Loucy (cell line): ENCODE results near the gene TMEM97.

ENCODE experiments used
- H2AFZ ChIP-seq: fragments of 200-600 bp; sonication (generic); 2 replicates; pipeline ENCODE4 v1.6.0; 2016; ENCODE audit warnings: antibody characterized with exemption, mild to moderate bottlenecking, low read length, moderate library complexity
- H3F3A ChIP-seq: fragments of 200-600 bp; 2 replicates; pipeline ENCODE4 v1.6.0; 2016; ENCODE audit warnings: antibody characterized with exemption, low read depth, mild to moderate bottlenecking
- H3K27me3 ChIP-seq: fragments of 200-600 bp; sonication (generic); 2 replicates; pipeline ENCODE4 v1.6.1; 2014; ENCODE audit warnings: low read length, mild to moderate bottlenecking; ENCODE audit not compliant: insufficient read depth, poor library complexity, severe bottlenecking
- H3K36me3 ChIP-seq: fragments of 200-600 bp; sonication (generic); 2 replicates; pipeline ENCODE4 v1.6.1; 2016; ENCODE audit warnings: low read length; ENCODE audit not compliant: insufficient read depth
- H3K4me1 ChIP-seq: fragments of 200-600 bp; sonication (generic); 2 replicates; pipeline ENCODE4 v1.5.1; 2014; ENCODE audit warnings: low read length, mild to moderate bottlenecking; ENCODE audit not compliant: insufficient read depth, poor library complexity, severe bottlenecking
- H3K4me2 ChIP-seq: fragments of 200-600 bp; sonication (generic); 2 replicates; pipeline ENCODE4 v1.6.0; 2014; ENCODE audit warnings: antibody characterized with exemption, low read length, low read depth, mild to moderate bottlenecking; ENCODE audit not compliant: poor library complexity, severe bottlenecking
- H3K4me3 ChIP-seq: fragments of 200-600 bp; sonication (generic); 2 replicates; pipeline ENCODE4 v1.5.1; 2014; ENCODE audit warnings: low read length, mild to moderate bottlenecking, mixed read lengths; ENCODE audit not compliant: poor library complexity, severe bottlenecking
- H3K79me2 ChIP-seq: fragments of 200-600 bp; sonication (generic); 2 replicates; pipeline ENCODE4 v1.6.1; 2014; ENCODE audit warnings: low read length; ENCODE audit not compliant: insufficient read depth
- H3K9ac ChIP-seq: fragments of 200-600 bp; sonication (generic); 2 replicates; pipeline ENCODE4 v1.6.0; 2014; ENCODE audit warnings: mild to moderate bottlenecking, low read depth, low read length, moderate library complexity; ENCODE audit not compliant: poor library complexity, severe bottlenecking
- H3K9me2 ChIP-seq: fragments of 200-600 bp; sonication (generic); replicated peaks from 2 replicates; pipeline ENCODE4 v1.6.1; 2016; ENCODE audit warnings: low read depth, low read length, mixed read lengths
- H3K9me3 ChIP-seq: fragments of 200-600 bp; sonication (generic); 2 replicates; pipeline ENCODE4 v1.6.1; 2014; ENCODE audit warnings: mild to moderate bottlenecking, antibody characterized with exemption, low read length, low read depth; ENCODE audit not compliant: insufficient read depth
- H4K20me1 ChIP-seq: fragments of 200-600 bp; sonication (generic); 2 replicates; pipeline ENCODE4 v1.6.0; 2014; ENCODE audit warnings: antibody characterized with exemption, low read length, mild to moderate bottlenecking; ENCODE audit not compliant: insufficient read depth, poor library complexity, severe bottlenecking
- EZH2phosphoT487 ChIP-seq: fragments of 200-600 bp; IDR thresholded peaks from 2 replicates; pipeline ENCODE4 v1.6.1; 2018; ENCODE audit warnings: antibody characterized with exemption, mild to moderate bottlenecking, moderate library complexity, borderline replicate concordance
- TF ChIP-seq, protein P1 (sequence below): fragments of 200-600 bp; sonication (generic); conservative IDR thresholded peaks from 2 replicates; pipeline ENCODE4 v1.5.1; 2014; ENCODE audit warnings: mild to moderate bottlenecking, antibody characterized with exemption, low read length

The TMEM97 gene

DNA sequence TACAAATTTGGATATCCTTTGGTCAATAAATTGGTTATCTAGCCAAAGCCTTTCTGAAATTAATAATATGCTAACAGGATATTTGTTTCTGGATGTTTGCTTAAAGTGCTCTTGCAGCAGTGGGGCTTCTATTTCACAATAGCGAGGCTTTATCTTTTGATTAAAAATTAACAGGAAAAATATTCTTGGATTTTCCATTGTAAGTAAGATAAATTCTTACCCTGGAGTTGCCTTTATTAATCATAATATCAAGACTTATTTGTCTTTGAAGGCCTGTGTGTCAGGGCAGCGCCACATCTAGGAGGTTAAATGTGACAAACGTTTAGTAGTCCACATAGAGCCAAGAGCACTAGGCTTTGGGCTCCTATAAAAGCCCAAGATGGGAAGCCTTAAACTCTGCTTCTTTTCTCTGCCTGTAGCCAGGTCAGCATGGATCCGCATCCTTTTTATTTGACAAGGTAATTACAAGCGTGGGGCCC, 5.3 kb downstream of the TMEM97 start:
- no peaks in the 10 kb centered on the region for H3K27me3 ChIP-seq
- peak overlapping the region; percentile 47 for H3K4me3 ChIP-seq
- H3F3A ChIP-seq = peaks cover 3% of the 10 kb centered on the region
- TF ChIP-seq, protein P1, sequence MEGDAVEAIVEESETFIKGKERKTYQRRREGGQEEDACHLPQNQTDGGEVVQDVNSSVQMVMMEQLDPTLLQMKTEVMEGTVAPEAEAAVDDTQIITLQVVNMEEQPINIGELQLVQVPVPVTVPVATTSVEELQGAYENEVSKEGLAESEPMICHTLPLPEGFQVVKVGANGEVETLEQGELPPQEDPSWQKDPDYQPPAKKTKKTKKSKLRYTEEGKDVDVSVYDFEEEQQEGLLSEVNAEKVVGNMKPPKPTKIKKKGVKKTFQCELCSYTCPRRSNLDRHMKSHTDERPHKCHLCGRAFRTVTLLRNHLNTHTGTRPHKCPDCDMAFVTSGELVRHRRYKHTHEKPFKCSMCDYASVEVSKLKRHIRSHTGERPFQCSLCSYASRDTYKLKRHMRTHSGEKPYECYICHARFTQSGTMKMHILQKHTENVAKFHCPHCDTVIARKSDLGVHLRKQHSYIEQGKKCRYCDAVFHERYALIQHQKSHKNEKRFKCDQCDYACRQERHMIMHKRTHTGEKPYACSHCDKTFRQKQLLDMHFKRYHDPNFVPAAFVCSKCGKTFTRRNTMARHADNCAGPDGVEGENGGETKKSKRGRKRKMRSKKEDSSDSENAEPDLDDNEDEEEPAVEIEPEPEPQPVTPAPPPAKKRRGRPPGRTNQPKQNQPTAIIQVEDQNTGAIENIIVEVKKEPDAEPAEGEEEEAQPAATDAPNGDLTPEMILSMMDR = no peak
- TF ChIP-seq EZH2phosphoT487 = no peak
- no peaks in the 10 kb centered on the region for H3K9me3 ChIP-seq
- H3K4me2 ChIP-seq = peak overlapping the region; percentile 97
- peaks cover 40% of the 10 kb centered on the region; the same call in 1 of the 2 replicates for H3K36me3 ChIP-seq
- H3K4me1 ChIP-seq = peaks cover 49% of the 10 kb centered on the region
- peaks cover 61% of the 10 kb centered on the region for H4K20me1 ChIP-seq
- peaks cover 74% of the 10 kb centered on the region for H3K79me2 ChIP-seq
- H3K9ac ChIP-seq = peak overlapping the region; percentile 37
- H2AFZ ChIP-seq = no peak overlapping the region
- no peaks in the 10 kb centered on the region for H3K9me2 ChIP-seq

DNA sequence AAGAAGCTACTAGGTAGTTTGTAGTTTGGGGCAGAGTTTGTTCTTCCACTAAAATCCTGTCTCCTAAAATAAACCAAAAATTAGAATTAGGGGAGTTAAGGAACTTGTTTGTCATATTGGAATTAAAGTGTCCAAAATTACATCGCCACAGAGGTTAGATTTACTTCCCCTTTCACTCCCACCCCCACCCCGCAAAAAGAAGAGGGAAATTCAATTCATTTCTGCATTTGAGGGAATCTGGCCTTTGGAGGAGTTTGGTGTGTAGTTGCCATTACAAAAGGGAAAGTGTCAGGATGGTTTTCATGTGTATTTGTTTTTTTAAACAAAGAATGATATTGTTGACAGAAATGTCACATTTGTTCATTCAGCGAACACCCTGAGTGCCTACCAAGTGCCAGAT, 5.8 kb downstream of the TMEM97 start:
- Histone ChIP-seq H3K79me2 (peaks cover 69% of the 10 kb centered on the region), H3K4me3 (peak overlapping the region; percentile 47), H3K4me1 (peaks cover 46% of the 10 kb centered on the region), H3K9me2 (no peaks in the 10 kb centered on the region), H3K9ac (peak overlapping the region; percentile 37), H4K20me1 (peaks cover 57% of the 10 kb centered on the region), H3F3A (peaks cover 3% of the 10 kb centered on the region), H3K4me2 (peak overlapping the region; percentile 97), H3K27me3 (no peaks in the 10 kb centered on the region), H3K9me3 (no peaks in the 10 kb centered on the region), H3K36me3 (peaks cover 42% of the 10 kb centered on the region; the same call in 1 of the 2 replicates), H2AFZ (no peak overlapping the region)
- TF ChIP-seq EZH2phosphoT487 = no peak
- TF ChIP-seq, protein P1 = no peak

DNA sequence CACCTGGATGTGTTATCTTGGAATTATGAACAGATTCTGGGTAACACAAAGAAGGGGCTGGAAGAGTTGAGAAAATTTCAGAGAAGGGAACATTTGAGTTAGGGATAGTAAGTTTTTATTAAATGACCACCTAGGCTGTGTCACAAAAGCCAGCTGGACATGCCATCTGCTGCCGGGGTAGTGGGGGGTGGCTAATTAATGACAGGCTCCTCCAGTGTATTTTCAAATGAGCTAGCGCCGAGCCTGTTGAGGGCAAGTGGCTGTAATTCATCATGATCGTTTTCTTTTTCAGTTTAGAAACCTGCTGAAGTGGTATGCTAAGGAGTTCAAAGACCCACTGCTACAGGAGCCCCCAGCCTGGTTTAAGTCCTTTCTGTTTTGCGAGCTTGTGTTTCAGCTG, 6.2 kb downstream of the TMEM97 start:
- TF ChIP-seq EZH2phosphoT487 = no peak
- TF ChIP-seq, protein P1 = no peak
- Histone ChIP-seq H3K9me2 (no peaks in the 10 kb centered on the region), H3K4me1 (peaks cover 41% of the 10 kb centered on the region), H3K4me3 (no peak overlapping the region), H3K27me3 (no peaks in the 10 kb centered on the region), H2AFZ (no peak overlapping the region), H3K9ac (peak overlapping the region; percentile 37), H3K36me3 (peaks cover 42% of the 10 kb centered on the region; the same call in 1 of the 2 replicates), H3K9me3 (no peaks in the 10 kb centered on the region), H4K20me1 (peaks cover 52% of the 10 kb centered on the region), H3K4me2 (peak overlapping the region; percentile 97), H3K79me2 (peaks cover 65% of the 10 kb centered on the region), H3F3A (peaks cover 3% of the 10 kb centered on the region)
